Chondrocyte (in vitro differentiated cells): ENCODE measurements around the gene ATXN2L. TPM values are rescaled to one million over a fixed set of nuclear protein-coding genes. Genes with fewer than 3 reads are reported as not detected.
A peak's percentile ranks its signal among the peaks of the same experiment; 100 is the strongest.

Experiments used
- DNase-seq: peaks from one replicate; pipeline ENCODE4 v3.0.0; 2021; ENCODE audit warnings: mixed read lengths, low spot score
- H3K27ac Mint-ChIP-seq: one replicate; pipeline ENCODE4 v1.8.0; 2021; ENCODE audit warnings: mild to moderate bottlenecking, moderate library complexity, mixed read lengths; ENCODE audit not compliant: unreplicated experiment
- H3K27me3 Mint-ChIP-seq: 2 replicates; pipeline ENCODE4 v1.8.0; 2021; ENCODE audit warnings: low read depth, mixed read lengths
- H3K36me3 Mint-ChIP-seq: 2 replicates; pipeline ENCODE4 v1.8.0; 2021; ENCODE audit warnings: low read depth, mixed read lengths
- H3K4me1 Mint-ChIP-seq: 2 replicates; pipeline ENCODE4 v1.8.0; 2021; ENCODE audit warnings: low read depth, mild to moderate bottlenecking, mixed read lengths
- H3K4me3 Mint-ChIP-seq: one replicate; pipeline ENCODE4 v1.8.0; 2021; ENCODE audit warnings: mild to moderate bottlenecking, moderate library complexity, mixed read lengths; ENCODE audit not compliant: unreplicated experiment
- H3K9me3 Mint-ChIP-seq: 2 replicates; pipeline ENCODE4 v1.8.0; 2021; ENCODE audit warnings: low read depth, mixed read lengths
- total RNA-seq: library from RNA; stranded (reverse); gene quantifications from 3 replicates; pipeline ENCODE4 v1.2.1, GENCODE V29; 2021
- TF ChIP-seq, protein P1 (sequence below): fragments of 200-600 bp; sonication (generic); IDR thresholded peaks from 2 replicates; pipeline ENCODE4 v1.5.0; 2021; ENCODE audit warnings: antibody characterized with exemption, mild to moderate bottlenecking, moderate library complexity

Gene ATXN2L
- total RNA-seq, 1 donor from 2014 or later: 185 TPM

DNA sequence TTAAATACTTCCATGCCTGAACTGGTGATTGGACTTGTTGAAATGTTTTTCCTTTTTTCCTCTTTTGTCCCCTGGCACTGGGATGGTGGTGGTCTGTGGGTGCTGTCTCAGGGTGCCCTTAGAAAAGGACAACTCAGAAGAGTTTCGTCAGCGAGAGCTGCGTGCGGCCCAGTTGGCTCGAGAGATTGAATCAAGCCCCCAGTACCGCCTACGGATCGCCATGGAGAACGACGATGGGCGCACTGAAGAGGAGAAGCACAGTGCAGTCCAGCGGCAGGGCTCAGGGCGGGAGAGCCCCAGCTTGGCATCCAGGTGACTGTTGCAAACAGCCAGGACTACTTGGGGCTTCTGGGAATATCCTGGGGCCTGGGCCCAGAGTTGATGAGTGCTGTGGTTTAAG, 6.9 kb downstream of the ATXN2L start:
- DNase-seq: peak; percentile 53
- H3K36me3 Mint-ChIP-seq: peaks cover 75% of the 10 kb centered on the region
- no peaks in the 10 kb centered on the region for H3K9me3 Mint-ChIP-seq
- H3K27ac Mint-ChIP-seq: peak overlapping the region; percentile 12
- H3K4me1 Mint-ChIP-seq: peaks cover 33% of the 10 kb centered on the region
- TF ChIP-seq, protein P1, sequence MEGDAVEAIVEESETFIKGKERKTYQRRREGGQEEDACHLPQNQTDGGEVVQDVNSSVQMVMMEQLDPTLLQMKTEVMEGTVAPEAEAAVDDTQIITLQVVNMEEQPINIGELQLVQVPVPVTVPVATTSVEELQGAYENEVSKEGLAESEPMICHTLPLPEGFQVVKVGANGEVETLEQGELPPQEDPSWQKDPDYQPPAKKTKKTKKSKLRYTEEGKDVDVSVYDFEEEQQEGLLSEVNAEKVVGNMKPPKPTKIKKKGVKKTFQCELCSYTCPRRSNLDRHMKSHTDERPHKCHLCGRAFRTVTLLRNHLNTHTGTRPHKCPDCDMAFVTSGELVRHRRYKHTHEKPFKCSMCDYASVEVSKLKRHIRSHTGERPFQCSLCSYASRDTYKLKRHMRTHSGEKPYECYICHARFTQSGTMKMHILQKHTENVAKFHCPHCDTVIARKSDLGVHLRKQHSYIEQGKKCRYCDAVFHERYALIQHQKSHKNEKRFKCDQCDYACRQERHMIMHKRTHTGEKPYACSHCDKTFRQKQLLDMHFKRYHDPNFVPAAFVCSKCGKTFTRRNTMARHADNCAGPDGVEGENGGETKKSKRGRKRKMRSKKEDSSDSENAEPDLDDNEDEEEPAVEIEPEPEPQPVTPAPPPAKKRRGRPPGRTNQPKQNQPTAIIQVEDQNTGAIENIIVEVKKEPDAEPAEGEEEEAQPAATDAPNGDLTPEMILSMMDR: no peak
- H3K27me3 Mint-ChIP-seq: no peaks in the 10 kb centered on the region
- no peak overlapping the region for H3K4me3 Mint-ChIP-seq

- no peak for DNase-seq
- TF ChIP-seq, protein P1: no peak
- peaks cover 25% of the 10 kb centered on the region for H3K4me1 Mint-ChIP-seq
- no peaks in the 10 kb centered on the region for H3K27me3 Mint-ChIP-seq
- H3K36me3 Mint-ChIP-seq: peaks cover 77% of the 10 kb centered on the region
- no peak overlapping the region for H3K4me3 Mint-ChIP-seq
- H3K9me3 Mint-ChIP-seq: no peaks in the 10 kb centered on the region
- peak overlapping the region; percentile 49 for H3K27ac Mint-ChIP-seq
Measured at GRCh38 chr16:28830531-28830930, 7.7 kb downstream of the ATXN2L start.

DNA sequence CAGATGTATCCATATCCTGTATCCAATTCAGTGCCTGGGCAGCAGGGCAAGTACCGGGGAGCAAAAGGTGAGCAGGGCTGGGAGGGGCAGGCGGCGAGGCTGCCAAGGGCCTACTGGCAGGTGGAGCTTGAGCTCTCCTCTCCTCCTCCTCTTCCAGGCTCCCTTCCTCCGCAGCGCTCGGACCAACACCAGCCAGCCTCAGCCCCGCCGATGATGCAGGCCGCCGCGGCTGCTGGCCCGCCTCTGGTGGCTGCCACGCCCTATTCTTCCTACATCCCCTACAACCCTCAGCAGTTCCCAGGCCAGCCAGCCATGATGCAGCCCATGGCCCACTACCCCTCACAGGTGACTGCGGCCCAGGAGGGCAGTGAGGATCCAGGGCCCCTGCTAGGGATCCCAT, 11.6 kb downstream of the ATXN2L start:
- H3K4me1 Mint-ChIP-seq: no peaks in the 10 kb centered on the region
- H3K9me3 Mint-ChIP-seq: no peaks in the 10 kb centered on the region
- no peak overlapping the region for H3K4me3 Mint-ChIP-seq
- H3K27ac Mint-ChIP-seq: no peak overlapping the region
- H3K27me3 Mint-ChIP-seq: no peaks in the 10 kb centered on the region
- DNase-seq: no peak
- peaks cover 61% of the 10 kb centered on the region for H3K36me3 Mint-ChIP-seq
- TF ChIP-seq, protein P1: no peak

- H3K27ac Mint-ChIP-seq: no peak overlapping the region
- H3K4me1 Mint-ChIP-seq: no peaks in the 10 kb centered on the region
- H3K4me3 Mint-ChIP-seq: no peak overlapping the region
- H3K9me3 Mint-ChIP-seq: no peaks in the 10 kb centered on the region
- H3K36me3 Mint-ChIP-seq: peaks cover 54% of the 10 kb centered on the region
- TF ChIP-seq, protein P1: no peak
- H3K27me3 Mint-ChIP-seq: no peaks in the 10 kb centered on the region
- no peak for DNase-seq
Measured at GRCh38 chr16:28834873-28835863, 12.4 kb downstream of the ATXN2L start.

- no peaks in the 10 kb centered on the region for H3K4me1 Mint-ChIP-seq
- H3K4me3 Mint-ChIP-seq: no peak overlapping the region
- H3K27ac Mint-ChIP-seq: no peak overlapping the region
- no peaks in the 10 kb centered on the region for H3K27me3 Mint-ChIP-seq
- no peaks in the 10 kb centered on the region for H3K9me3 Mint-ChIP-seq
- H3K36me3 Mint-ChIP-seq: peaks cover 45% of the 10 kb centered on the region
- TF ChIP-seq, protein P1: no peak
- no peak for DNase-seq
Measured at GRCh38 chr16:28835864-28836760, 13.3 kb downstream of the ATXN2L start.
